GM21515 (cell line): Measurements from ENCODE around the gene CFAP58.

Experiments used
- ATAC-seq: cut with Tn5 transposase; IDR thresholded peaks from one replicate; pipeline ENCODE4 v1.9.1; 2021; ENCODE audit not compliant: unreplicated experiment

The CFAP58 gene

GRCh38 chr10:104334965-104335650, 18.5 kb upstream of the CFAP58 start:
- no peak for ATAC-seq

- ATAC-seq, result peak; percentile 32
Measured at GRCh38 chr10:104336821-104337467, 16.7 kb upstream of the CFAP58 start.

GRCh38 chr10:104337521-104337984, 16.1 kb upstream of the CFAP58 start:
- peak; percentile 48 for ATAC-seq

- ATAC-seq, result peak; percentile 70
Measured at GRCh38 chr10:104337985-104338735, 15.5 kb upstream of the CFAP58 start, which contains the start of gene ITPRIP. TSS of gene ITPRIP (minus strand) at chr10:104338465. CDS start at chr10:104316051, 22,414 bp downstream.

GRCh38 chr10:104339469-104340110, 14.0 kb upstream of the CFAP58 start:
- no peak for ATAC-seq

GRCh38 chr10:104340111-104340526, 13.5 kb upstream of the CFAP58 start:
- no peak for ATAC-seq

- ATAC-seq, result no peak
Measured at GRCh38 chr10:104340641-104341040, 13.0 kb upstream of the CFAP58 start.

GRCh38 chr10:104342941-104343411, 10.7 kb upstream of the CFAP58 start:
- ATAC-seq, result no peak

- no peak for ATAC-seq
Measured at GRCh38 chr10:104344219-104344618, 9.4 kb upstream of the CFAP58 start.

- ATAC-seq, result no peak
Measured at GRCh38 chr10:104345515-104345914, 8.1 kb upstream of the CFAP58 start.

- ATAC-seq, result no peak
Measured at GRCh38 chr10:104345941-104346340, 7.7 kb upstream of the CFAP58 start.

GRCh38 chr10:104347295-104348045, 6.2 kb upstream of the CFAP58 start:
- no peak for ATAC-seq

- no peak for ATAC-seq
Measured at GRCh38 chr10:104348601-104349000, 5.0 kb upstream of the CFAP58 start.

GRCh38 chr10:104349623-104350126, 4.0 kb upstream of the CFAP58 start:
- peak; percentile 63 for ATAC-seq

GRCh38 chr10:104350127-104350635, 3.5 kb upstream of the CFAP58 start:
- peak; percentile 44 for ATAC-seq

GRCh38 chr10:104351061-104351702, 2.5 kb upstream of the CFAP58 start:
- no peak for ATAC-seq

GRCh38 chr10:104351919-104352318, 1.7 kb upstream of the CFAP58 start:
- no peak for ATAC-seq

GRCh38 chr10:104359811-104360210, 6.2 kb downstream of the CFAP58 start:
- ATAC-seq, result no peak

- no peak for ATAC-seq
Measured at GRCh38 chr10:104367904-104368303, 14.3 kb downstream of the CFAP58 start.
